GM18511 (cell line): ENCODE measurements around the gene NPC1L1.
"Not testable (repeated sequence)": the region's sequence is repeated elsewhere in the genome, so short reads cannot be mapped to it uniquely, and the experiment has no call there.

ENCODE experiments used
- ATAC-seq: cut with Tn5 transposase; IDR thresholded peaks from one replicate; pipeline ENCODE4 v1.9.1; 2021; ENCODE audit warnings: mild to moderate bottlenecking, moderate library complexity; ENCODE audit not compliant: unreplicated experiment

Gene NPC1L1

GRCh38 chr7:44508328-44509030, 32.7 kb downstream of the NPC1L1 start:
- ATAC-seq = no peak

- not testable (repeated sequence) for ATAC-seq
Measured at GRCh38 chr7:44506592-44507288, 34.4 kb downstream of the NPC1L1 start.

DNA sequence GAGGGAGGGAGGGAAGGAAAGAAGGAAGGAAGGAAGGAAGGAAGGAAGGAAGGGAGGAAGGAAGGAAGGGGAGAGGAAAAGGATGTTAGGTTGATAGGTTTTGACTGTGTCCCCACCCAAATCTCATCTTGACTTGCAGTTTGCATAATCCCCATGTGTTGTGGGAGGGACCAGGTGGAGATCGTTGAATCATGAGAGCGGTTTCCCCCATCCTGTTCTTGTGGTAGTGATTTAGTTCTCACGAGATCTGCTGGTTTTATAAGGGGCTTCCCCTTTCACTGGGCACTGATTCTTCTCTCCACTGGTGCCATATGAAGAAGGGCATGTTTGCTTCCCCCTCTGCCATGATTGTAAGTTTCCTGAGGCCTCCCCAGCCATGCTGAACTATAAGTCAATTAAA, 35.5 kb downstream of the NPC1L1 start:
- no peak for ATAC-seq

GRCh38 chr7:44498230-44498954, 42.7 kb downstream of the NPC1L1 start:
- no peak for ATAC-seq

GRCh38 chr7:44497155-44498027, 43.7 kb downstream of the NPC1L1 start:
- ATAC-seq = no peak

DNA sequence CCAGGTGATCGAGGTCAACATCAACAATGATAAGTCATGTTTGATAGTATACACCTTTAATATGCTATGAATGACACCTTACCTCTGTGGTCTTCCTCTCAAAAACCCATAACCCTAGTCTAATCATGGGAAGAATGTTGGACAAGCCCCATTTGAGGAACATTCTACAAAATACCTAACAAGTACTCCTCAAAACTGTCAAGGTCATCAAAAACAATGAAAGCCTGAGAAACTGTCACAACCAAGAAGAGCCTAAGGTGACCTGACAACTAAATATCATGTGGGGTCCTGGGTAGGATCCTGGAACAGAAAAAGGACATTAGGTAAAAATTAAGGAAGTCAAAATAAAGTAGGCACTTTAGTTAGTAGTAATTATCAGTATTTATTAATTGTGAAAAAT, 44.7 kb downstream of the NPC1L1 start:
- ATAC-seq = no peak

DNA sequence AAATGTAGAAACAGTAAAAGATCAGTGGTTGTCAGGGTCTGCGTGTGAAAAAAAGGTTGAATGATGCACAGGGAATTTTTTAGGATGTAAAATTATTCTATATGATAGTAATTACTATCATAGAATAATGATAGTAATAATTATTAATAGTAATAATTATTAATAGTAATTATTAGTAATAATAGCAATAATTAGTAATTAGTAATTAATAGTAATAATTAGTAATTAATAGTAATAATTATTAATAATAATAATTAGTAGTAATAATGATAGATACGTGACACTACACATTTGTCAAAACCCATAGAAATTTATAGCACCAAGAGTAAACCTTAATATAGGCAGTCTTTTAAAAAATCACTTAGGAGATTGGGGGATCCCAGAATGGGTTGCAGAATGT, 46.2 kb downstream of the NPC1L1 start:
- ATAC-seq = no peak

DNA sequence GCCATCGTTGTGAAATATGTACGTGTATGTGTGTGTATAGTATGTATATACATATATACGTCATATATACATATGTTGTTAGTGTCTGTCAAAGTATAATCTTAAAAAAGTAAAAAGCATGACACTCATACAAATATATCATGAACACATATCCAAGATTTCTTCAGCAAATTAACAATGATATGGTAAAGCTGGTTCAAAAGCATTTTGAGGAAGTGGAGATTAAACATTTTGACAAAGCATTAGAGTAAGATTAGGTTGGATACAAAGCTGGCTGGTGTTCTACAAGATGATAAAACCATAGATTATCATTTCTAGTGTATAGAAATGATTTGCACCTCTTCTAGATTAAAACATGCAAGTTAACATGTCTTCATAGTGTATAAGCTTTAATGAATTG, 49.9 kb downstream of the NPC1L1 start:
- no peak for ATAC-seq

- ATAC-seq = peak; percentile 95
Measured at GRCh38 chr7:44490351-44491200, 50.6 kb downstream of the NPC1L1 start, which contains the start of gene NUDCD3. Gene NUDCD3 (minus strand): TSS chr7:44490658. CDS start chr7:44490600, 58 bp downstream.

DNA sequence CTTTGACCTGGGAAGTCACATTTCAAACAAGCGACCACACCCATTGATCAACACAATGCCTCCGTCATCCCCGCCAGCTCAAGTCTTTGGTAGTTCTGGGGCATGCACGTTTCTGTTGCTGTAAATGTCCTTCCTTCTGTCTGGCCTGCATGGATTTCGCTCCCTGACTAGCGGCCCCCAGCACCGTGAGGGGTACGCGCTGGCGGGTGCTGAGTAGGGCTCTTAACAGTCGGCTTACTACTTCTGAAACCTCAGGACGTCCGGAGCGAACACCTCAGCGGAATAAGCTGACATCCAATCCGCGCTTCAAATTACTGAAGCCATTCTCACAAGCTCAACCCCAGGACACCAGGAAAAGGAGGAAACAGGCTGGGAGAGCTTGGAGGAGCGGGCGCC, 51.2 kb downstream of the NPC1L1 start:
- ATAC-seq = peak; percentile 38

- ATAC-seq = no peak
Measured at GRCh38 chr7:44488955-44489354, 52.2 kb downstream of the NPC1L1 start.

- no peak for ATAC-seq
Measured at GRCh38 chr7:44486693-44487092, 54.4 kb downstream of the NPC1L1 start.

DNA sequence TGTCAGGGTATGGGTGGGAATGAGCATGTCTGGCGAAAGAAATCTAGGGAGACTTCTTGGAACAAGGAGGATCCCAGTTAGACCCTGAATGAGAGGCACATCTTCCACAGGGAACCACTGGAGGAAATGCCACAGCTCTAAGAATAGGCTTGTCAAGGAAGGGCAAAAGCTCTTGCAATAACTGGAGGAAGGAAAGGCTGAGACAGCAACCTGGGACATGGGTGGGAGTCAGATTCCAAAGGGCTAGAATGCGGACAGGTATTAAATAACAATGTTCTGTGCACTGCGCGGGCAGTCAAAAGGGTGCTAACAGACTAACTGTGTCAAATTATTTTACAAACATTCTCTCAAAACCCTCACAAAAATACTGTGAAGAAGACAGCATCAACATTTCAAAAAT, 55.1 kb downstream of the NPC1L1 start:
- ATAC-seq = no peak

DNA sequence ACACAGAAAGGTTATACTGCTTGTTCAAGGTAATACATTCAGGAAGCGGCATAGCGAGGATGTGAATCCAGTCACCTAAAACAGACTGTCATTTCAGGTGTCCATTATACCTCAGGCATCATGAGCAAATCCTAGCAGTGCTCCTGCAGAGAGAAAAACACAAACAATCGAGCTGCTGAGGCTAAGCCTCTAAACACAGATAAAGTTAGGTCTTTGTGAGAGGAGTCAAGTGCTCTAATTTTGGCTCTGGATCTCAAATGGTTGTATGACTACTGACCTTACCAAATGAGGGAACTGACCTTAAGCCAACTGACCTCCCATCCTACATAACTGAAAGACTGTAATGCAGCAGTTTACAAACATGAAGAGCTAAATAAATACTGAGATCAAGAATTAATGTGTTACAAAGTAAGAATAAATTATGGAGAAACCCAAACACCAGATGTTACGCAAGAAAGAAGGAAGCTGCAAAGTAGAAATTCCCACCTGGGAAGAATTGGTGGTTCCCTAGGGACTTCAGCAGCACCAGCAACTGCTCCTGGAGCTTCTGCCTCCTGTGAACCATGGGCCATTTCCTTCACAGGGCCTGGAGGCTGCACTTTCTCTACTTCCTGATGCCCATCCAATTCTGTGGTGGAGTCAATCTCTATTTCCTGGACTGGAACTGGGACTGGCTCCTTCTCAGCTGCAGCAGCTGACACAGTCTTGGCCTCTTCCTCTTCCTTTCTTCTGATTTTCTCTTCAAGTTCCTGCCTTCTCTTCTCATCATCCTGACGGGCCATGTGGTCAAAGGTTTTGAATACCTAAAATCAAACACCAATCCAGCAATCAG, 56.4 kb downstream of the NPC1L1 start:
- ATAC-seq = no peak

DNA sequence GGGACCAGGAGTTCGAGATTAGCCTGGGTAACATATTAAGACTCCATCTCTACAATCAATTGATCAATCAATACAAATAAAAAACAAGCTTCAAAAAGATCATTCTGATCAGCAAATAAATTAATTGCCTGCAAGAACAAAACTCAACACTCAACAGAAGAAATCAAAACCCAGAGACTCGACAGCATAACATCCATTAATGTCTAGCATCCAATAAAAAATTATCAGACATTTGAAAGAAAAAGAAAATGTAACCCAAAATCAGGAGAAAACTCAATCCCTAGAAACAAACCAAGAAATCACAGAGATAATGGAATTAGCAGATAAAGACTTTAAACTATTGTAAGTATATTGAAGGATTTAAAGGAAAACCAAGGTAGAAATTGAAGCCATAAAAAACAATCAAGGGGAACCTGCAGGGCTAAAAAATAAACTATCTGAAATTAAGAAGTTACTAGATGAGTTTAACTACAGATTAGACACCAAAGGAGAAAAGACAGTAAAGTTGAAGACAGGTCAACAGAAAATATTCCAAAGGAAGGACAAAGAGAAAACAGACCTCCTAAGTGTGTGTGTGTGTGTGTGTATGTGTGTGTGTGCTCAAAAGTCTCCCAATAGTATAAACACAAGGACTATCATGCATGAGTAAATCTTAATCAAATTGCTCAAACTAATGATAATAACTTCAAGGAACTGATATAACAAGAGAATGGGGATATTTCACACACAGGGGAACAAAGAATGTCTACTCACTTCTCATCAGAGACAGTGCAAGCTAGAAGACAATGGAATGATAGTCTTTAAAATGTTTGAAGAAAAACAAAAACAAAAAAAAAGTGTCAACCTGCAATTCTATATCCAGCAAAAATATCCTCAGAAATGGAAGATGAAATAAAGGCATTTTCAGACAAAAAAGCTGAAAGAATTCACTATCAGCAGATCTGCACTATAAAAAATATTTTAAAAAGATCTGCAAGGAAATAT, 58.3 kb downstream of the NPC1L1 start:
- no peak for ATAC-seq

DNA sequence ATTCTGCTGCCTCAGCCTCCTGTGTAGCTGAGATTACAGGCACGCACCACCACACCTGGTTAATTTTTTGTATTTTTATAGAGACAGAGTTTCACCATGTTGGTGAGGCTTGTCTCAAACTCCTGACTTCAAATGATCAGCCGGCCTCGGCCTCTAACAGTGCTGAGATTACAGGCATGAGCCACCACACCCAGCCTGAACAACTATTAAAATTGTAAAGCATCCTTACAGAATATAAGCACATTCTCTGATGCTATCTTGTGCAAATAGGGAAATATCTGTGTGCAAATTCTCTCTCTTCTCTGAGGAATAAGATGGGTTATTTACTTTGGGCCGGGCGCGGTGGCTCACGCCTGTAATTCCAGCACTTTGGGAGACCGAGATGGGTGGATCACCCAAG, 63.2 kb downstream of the NPC1L1 start:
- ATAC-seq = no peak

DNA sequence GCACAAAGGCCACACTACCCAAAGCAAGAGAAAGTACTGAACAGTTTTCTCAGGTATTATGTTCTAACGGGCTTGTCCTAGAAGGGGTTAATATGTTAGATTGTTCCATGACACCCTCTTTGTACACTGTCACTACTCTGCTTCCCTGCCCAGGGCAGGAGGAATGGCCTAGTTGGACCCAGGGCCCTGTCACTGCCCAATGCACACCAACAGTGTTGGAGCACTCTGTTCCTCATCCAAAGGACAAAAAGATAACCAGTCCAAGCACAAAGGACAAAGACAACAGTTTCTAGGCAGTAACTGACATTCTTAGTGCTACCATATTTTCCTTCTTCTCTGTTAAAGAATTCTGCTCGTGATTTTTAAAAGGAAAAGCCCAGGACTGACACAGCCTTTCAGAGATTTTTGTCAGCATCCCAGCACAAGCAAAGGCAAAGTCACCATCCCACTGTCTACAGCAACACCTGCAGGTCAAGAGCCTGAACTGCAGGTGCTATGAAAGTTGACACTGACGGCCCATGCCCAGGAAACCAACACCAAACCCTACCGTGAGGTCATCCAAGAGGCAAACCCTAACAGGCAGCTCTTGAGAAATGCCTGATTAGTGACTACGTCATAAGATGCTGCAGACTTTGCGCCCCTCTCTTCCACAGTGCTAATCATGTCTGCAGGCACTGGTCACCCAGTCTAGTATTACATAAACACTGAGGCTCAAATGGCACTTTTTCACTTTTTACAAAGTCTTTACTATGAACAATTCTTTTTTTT, 63.9 kb downstream of the NPC1L1 start:
- peak; percentile 87 for ATAC-seq
